22Rv1 (cell line): ENCODE measurements around the gene PNPLA6.

Experiments used
- ZFX ChIP-seq: fragments of 450-650 bp; IDR thresholded peaks from 2 replicates; pipeline ENCODE4 v1.6.1; 2017; ENCODE audit warnings: antibody characterized with exemption, borderline replicate concordance
- TF ChIP-seq, protein P1 (sequence below): fragments of 450-650 bp; IDR thresholded peaks from 2 replicates; pipeline ENCODE4 v1.5.1; 2017; ENCODE audit warnings: mild to moderate bottlenecking

DNA sequence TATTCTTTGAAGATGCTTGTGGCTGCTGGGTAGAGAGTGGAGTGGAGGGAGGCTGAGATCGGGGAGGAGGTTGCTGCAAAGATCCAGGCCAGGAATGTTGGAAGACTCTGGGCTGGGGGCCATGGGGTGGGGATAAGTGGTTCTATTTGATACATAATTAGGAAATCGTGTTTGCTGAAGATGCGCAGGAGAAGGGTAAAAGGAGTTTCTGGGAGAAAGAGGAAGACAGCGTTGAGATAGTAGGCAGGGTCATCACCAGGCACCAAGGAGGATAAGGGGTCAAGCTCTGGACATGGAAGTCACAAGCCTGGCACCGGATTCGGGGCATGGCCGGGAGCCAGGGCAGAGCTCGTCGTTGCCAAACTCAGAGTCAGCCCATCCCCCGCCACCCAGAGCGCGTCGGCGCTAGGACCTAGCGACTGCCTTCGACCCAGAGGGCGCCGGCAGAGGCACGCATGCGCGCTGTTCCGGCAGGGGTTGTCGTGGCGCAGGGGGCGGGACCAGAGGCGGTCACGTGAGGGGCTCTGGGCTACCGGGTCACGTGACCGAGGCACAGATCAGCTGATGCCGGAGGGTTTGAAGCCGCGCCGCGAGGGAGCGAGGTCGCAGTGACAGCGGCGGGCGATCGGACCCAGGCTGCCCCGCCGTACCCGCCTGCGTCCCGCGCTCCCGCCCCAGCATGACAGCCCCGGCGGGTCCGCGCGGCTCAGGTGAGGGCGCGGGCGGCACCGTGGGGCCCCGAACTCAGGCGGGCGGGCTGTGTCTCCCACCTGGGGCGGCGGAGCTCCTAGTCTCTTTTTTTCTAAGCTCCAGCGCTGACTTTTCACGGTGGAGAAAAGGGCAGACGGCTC is 13.2 kb upstream of the PNPLA6 start, which contains the start of gene MCOLN1:
- TF ChIP-seq, protein P1, sequence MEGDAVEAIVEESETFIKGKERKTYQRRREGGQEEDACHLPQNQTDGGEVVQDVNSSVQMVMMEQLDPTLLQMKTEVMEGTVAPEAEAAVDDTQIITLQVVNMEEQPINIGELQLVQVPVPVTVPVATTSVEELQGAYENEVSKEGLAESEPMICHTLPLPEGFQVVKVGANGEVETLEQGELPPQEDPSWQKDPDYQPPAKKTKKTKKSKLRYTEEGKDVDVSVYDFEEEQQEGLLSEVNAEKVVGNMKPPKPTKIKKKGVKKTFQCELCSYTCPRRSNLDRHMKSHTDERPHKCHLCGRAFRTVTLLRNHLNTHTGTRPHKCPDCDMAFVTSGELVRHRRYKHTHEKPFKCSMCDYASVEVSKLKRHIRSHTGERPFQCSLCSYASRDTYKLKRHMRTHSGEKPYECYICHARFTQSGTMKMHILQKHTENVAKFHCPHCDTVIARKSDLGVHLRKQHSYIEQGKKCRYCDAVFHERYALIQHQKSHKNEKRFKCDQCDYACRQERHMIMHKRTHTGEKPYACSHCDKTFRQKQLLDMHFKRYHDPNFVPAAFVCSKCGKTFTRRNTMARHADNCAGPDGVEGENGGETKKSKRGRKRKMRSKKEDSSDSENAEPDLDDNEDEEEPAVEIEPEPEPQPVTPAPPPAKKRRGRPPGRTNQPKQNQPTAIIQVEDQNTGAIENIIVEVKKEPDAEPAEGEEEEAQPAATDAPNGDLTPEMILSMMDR = no peak
- TF ChIP-seq ZFX = no peak
